NAMALWA (cell line): ENCODE results near the gene GALNT6.

Experiments used
- DNase-seq: peaks from one replicate; pipeline ENCODE4 v3.0.0-alpha.2; 2015; ENCODE audit warnings: low spot score

Gene GALNT6, protein sequence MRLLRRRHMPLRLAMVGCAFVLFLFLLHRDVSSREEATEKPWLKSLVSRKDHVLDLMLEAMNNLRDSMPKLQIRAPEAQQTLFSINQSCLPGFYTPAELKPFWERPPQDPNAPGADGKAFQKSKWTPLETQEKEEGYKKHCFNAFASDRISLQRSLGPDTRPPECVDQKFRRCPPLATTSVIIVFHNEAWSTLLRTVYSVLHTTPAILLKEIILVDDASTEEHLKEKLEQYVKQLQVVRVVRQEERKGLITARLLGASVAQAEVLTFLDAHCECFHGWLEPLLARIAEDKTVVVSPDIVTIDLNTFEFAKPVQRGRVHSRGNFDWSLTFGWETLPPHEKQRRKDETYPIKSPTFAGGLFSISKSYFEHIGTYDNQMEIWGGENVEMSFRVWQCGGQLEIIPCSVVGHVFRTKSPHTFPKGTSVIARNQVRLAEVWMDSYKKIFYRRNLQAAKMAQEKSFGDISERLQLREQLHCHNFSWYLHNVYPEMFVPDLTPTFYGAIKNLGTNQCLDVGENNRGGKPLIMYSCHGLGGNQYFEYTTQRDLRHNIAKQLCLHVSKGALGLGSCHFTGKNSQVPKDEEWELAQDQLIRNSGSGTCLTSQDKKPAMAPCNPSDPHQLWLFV

GRCh38 chr12:51391283-51392123, at the start of gene GALNT6:
Gene GALNT6 (minus strand): TSS chr12:51391406. CDS start chr12:51379781, 11,625 bp downstream.
- peak; percentile 74 for DNase-seq

DNA sequence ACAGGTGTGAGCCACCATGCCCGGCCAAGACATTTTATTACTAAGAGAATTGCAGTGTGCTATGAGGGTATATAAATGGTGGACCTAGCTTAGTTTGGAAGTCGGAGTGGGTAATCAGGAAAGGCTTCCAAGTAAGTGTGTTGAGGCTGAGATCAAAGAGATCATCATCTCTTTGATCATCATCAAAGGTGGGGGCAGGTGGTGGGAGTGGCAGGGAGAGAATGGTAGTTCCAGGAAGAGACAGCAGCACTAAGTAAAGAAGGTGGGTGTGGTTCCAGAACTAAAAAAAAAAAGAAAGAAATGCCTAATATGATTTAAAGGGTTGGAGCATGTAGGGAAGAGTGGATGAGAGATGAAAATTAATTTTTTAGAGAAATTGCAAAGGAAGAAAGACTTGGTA, 48.1 kb upstream of the GALNT6 start:
- no peak for DNase-seq

- no peak for DNase-seq
Observed at GRCh38 chr12:51437431-51437830, 46.2 kb upstream of the GALNT6 start.

GRCh38 chr12:51434305-51434704, 43.1 kb upstream of the GALNT6 start:
- no peak for DNase-seq

DNA sequence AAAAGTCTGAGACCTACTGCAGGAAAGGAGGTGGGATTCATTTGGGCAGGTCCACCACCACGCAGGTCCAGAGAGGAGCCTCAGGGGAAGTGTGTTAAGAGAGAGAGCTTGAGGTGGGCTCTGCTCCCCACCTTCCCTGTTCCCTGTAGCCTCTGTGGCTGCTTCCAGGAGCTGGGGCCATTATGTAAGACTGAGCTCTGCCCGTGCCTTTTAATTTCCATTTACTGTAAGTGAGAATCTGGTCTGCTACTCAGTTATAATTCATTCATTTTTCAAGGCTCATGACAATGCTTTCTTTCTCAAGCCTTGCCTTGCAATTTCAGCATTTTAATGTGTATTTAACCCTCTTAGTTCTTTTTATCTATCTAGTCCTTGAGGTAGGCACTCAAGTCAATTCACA, 41.7 kb upstream of the GALNT6 start:
- no peak for DNase-seq

DNA sequence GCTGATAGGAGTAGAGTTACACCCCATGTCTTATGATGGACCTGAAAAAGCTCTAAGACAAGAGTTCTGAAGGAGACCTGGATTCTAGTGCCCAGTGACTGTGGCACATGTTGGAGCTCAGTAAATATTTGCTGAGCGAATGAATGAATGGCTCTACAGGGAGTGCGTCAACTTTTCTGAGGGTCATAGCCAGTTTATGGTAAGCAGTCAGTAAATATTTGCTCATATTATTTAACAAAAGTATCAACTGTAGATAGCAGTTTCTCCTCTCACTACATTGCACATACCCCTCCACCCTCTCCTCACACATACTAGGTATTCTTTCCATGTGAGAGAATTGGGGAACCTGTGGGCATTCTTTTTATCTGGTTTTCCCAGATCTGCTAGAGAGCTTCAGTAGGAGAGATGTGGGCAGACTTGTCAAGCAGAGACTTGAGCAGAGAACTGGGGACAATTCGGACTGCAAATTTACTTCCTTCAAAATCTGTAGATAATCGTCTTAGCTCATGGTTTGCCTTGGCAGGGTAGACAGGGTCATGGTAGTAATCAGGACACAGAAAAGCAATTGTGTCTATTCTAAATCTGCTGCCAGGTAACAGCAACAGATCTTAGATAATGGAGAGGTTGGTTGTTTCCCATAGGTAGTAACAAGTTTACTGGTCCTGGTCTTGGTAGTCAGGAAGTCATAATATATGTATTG, 39.1 kb upstream of the GALNT6 start:
- DNase-seq: no peak

GRCh38 chr12:51429700-51430099, 38.5 kb upstream of the GALNT6 start:
- no peak for DNase-seq

DNA sequence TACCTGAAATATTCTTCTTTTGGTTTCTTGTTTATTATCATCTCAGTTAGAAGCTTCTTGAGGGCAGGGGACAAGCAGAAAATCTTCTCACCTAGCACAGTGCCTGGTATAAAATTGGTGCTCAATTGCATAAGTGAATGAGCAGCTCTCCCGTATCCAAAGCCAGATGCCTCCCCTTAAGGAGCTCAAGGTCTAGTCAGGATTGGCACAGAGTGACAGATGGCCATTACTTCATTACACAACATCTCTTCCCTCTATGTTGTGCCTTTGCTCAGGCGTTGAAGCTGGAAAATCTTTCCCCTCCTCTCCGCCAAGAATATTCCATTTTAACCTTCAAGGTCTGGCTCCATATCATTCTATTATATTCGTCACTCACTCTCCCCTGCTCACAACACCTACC, 37.0 kb upstream of the GALNT6 start:
- DNase-seq: no peak

DNA sequence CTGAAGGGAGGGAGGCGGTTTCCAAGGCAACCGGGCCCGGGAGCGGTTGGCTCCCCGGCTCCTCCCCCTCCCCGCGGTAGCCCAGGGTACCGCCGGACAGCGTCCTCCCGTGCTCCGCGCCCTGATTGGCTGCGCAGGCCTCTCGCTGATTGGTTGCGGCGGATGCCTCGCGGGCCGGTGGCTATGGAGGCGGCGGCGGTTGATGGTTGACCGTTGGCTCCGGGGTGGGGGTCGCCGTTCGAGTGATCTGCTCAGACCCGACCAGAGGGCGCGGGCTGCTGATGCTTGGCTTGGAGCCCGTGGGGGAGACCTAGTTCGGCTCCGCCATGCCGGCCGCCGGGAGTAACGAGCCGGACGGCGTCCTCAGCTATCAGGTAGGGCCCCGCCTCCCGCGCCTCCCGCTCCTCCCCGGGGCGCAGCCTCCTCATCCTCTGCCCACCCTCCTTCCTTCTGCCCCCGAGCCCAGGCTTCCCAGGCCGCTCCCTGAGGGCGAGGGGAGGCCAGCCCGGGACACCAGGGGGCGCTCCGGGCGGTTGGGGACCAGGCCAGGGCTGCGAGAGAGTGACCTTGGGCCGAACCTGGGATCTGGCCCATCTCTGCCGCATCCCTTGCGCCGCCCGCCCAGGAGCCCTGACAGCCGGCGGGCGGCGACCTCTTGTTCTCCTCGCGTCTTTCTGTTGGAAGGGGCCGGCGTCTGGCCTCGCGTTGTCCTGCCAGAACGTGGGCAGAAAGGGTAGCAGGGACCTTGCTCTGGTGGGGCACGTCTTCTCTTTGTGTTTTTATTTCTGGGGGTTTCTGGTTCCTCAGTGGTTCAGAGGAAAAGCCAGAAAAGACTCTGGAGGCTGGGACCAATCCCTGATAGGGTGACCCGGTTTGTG, 33.7 kb upstream of the GALNT6 start, which contains the start of gene SLC4A8:
Gene SLC4A8 (plus strand): TSS at position 170 of the 878 bp plus-strand sequence. CDS start 157 bp downstream, at position 327.
- peak; percentile 69 for DNase-seq

DNA sequence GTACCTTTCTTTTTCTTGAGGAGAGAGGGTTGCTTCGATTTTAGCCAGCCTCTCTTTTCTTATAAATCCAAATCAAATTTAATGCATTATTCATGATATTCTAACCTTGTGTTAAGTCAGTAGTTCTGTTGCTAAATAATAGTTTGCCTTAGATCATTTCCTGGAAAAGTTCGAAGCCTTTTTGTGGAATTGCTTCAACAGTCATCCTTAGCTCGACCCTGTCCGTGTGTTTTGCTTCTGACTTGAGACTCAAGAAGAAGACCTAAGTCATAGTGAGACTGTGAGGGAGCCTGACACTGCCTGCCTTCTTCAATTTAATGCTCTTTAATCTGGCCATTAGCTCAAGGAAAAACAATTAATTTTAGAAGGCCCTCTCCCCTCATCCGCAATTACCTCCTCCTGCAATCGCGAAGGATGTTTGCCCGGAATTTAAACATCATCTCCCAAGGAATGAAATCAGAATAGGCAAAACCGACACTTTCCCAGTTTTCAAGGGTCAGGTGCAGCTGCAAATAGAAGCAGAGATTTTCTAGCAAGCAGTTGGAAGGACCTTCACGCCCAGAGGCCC, 33.0 kb upstream of the GALNT6 start:
- no peak for DNase-seq

DNA sequence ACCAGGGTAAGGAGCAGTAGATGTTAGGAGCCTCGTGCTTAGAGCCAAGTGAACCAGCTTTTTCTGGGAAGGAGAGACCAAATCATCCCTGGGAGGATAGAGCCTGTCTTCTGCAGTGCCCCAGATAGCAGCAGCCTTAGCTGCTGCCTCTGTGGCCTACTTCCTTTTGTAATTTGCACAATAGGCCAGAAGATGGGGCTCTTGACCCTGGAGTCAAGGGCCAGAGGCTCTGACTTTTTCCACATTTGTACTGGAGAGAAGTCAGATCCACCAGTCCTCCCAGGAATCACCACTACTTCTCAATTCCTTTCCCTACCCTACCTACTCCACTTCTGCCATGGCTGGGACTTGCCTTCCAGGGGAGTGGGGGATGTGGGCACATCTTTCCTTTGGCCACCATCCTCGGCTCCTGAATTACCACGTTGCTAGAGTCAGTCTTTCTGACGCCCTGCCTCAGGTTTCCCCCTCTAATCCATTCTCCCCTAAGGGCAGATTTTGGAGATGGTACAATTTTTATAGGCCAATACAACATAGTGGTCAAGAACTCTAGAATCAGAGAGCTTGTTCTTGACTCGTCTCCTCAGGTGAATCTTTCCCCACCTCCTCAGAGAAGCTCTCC, 30.2 kb upstream of the GALNT6 start:
- DNase-seq: peak; percentile 74

- DNase-seq: peak; percentile 17
Observed at GRCh38 chr12:51419425-51420193, 28.4 kb upstream of the GALNT6 start.

DNA sequence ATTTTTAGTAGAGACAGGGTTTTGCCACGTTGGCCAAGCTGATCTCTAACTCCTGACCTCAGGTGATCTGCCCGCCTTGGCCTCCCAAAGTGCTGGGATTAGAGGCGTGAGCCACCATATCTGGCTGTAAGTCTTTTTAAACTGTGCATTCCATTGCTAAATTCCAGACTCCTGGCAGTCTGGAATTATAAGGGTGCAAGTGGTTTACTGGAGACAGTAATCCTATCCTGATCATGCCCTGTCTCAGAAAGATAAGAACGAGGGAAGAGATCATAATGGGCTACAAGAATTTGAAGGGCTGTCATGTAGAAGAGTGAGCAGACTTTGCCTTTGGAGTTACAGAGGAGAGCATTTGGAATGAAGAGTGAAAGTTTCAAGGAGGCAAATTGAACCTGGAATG, 26.6 kb upstream of the GALNT6 start:
- DNase-seq: no peak

DNA sequence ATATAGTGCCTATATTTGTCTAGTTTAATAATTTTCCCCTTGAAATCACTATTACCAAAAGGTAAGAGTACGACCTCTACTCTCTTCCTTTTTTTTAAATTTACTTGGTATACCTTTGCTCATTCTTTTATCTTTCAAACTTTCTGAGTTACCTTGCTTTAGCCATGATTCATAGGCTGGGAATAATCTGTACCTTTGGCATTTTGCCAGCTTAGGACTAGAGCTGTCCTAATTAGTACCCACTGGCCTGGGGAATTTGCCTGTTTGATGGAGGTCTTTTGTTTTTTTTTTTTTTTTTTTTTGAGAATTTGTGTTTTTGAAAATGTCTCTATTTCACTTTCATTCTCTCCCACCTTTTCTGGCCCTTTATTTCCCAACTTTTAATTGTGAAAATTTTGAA, 24.7 kb upstream of the GALNT6 start:
- DNase-seq: no peak

GRCh38 chr12:51413791-51414190, 22.6 kb upstream of the GALNT6 start:
- DNase-seq: no peak

- no peak for DNase-seq
Observed at GRCh38 chr12:51413149-51413548, 21.9 kb upstream of the GALNT6 start.

DNA sequence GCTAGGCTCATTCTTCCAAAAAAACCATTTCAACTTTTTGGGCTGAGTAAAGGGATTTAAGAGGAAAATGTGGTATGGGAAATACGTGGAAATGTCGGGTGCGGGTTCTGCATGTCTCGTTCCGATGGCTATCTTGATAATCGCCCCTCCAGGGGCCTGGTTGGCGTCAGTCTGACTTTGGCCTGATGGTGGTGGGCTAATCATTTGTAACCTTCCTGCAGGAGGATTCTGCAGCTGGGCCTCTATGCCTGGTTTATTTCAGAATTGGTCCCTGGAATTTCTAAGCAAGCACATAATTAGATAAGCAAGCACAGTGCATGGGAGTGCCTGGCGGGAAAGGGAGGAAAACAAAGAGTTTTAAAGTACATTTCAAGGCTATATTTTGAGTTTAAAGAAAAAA, 18.6 kb upstream of the GALNT6 start:
- DNase-seq: no peak

- DNase-seq: no peak
Observed at GRCh38 chr12:51407604-51408003, 16.4 kb upstream of the GALNT6 start.

DNA sequence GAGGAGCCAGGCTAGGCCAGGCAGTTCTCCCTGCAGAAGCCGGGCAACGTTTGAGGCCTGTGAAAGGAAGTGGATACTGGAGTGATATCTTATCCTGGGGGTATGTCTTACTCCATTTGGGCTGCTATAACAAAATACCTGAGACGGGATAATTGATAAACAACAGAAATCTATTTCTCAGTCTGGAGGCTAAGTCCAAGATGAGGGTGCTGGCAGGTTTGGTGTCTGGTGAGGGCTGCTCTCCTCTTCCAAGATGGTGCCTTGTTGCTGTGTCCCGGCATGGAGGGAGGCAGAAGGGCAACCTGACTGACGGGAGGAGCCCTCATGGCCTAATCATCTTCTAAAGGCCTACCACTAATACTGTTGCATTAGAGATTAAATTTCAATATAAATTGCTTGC, 15.7 kb upstream of the GALNT6 start:
- DNase-seq: no peak
